Epidermal melanocyte (primary cell): ENCODE measurements around the gene TANC1.

Source experiments
- DNase-seq: peaks from one replicate; pipeline ENCODE4 v3.0.0; 2011; ENCODE audit warnings: low spot score; ENCODE audit not compliant: insufficient read length

The TANC1 gene

GRCh38 chr2:159155320-159155719 is 186.9 kb downstream of the TANC1 start:
- no peak for DNase-seq

GRCh38 chr2:159155791-159156190 is 187.4 kb downstream of the TANC1 start:
- no peak for DNase-seq

DNA sequence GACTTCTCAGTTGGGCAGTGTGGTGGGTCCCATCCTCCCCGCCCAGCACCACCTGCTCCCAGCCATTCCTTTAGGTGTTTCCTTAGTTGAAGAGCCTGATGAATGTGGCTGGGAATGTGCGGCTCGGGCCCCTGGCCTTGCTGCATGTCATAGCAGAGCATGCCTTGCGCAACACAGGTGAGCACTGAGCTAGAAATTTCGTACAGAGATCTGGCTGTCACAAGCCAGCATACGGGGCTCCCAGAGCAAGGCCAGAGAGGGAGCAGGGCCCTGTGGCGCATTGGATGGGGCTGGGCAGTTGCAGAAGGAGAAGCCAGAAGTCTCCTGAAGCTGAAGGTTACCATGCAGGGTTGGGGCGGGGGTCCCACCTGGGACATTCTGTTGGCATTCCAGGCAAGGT is 188.4 kb downstream of the TANC1 start:
- no peak for DNase-seq

GRCh38 chr2:159157361-159158209 is 189.1 kb downstream of the TANC1 start:
- DNase-seq: no peak

- DNase-seq: no peak
These were observed 192.0 kb downstream of the TANC1 start for GRCh38 chr2:159160412-159160811.

DNA sequence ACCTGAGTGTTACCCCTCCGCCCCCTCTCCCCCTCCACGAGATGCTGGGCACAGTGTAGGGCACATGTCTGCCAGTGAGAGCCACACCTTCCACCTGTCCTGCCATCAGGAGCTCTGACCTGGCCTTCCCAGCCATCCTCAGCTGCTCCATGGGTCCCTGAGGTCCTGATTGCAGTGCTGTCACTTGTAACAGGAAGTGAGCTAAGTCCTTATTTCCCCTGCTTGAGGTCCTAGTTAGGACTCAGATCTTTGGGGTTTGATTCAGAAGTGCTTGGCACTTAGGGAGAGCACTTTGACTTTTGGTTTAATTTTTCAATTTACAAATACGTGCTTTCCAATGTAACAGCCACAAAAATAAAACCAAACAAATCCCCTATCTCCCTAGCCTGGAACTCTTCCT is 192.5 kb downstream of the TANC1 start:
- DNase-seq: no peak

DNA sequence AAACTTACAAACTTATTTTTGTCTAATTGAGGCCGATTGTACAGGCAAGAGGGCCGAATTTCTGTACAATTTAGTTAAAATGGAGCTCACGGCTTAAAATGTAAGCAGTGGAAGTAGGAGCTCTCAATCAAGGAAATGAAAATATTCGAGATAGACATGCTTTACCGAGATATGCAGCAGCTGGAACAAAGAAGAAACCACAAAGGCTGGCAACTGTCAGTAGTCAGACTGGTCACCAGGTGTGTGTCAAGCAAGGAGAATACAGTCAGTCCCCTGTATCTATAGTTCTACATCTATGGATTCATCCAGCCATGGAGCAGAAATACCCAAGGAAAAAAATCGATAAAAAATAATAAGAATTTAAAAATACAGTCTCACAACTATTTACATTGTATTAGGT is 195.5 kb downstream of the TANC1 start:
- DNase-seq: no peak

DNA sequence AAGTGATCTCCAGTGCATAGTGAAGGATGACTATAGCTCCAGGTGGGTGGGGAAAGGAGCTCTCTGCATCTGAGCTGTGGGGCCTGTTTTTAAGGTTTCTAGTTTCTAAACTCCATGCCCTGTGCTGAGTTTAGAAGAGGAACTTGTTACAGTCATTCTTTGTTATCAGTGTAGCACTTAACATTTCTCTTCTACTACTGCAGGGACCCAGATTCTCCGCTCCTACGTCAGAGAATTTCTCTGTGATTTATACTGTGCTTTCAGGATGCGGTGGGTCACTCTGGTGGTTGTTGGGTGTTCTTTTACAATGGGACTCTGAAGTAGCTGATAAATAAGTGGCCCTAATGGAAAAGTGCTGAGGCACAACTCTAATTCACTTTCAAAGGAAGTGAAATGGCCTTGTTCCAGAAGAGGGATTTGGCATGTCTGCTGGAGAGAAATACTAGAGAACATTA is 196.0 kb downstream of the TANC1 start:
- DNase-seq: no peak

- no peak for DNase-seq
These were observed 196.6 kb downstream of the TANC1 start for GRCh38 chr2:159165048-159165447.

GRCh38 chr2:159168707-159169106 is 200.3 kb downstream of the TANC1 start:
- DNase-seq: no peak

- DNase-seq: no peak
These were observed 200.7 kb downstream of the TANC1 start for GRCh38 chr2:159169187-159169586.

DNA sequence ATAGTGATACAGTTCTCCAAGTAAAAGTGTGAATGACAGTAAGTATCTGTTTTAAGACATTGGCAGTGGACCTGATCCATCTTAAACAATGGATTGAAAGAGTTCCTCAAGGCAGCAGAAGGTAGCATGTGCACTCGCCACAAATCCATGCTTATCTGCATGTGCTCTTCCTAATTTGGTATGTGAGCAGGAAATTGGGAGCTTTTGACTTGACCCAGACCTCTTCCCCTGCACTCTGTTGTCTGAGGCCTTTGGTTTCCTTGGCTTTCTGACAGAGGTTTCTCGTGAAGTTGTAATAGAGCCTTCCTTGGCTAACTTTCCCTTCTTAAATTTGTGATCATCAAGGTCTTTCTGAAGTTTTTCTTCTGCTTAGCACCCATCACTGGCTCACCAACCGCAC is 204.0 kb downstream of the TANC1 start:
- DNase-seq: no peak

DNA sequence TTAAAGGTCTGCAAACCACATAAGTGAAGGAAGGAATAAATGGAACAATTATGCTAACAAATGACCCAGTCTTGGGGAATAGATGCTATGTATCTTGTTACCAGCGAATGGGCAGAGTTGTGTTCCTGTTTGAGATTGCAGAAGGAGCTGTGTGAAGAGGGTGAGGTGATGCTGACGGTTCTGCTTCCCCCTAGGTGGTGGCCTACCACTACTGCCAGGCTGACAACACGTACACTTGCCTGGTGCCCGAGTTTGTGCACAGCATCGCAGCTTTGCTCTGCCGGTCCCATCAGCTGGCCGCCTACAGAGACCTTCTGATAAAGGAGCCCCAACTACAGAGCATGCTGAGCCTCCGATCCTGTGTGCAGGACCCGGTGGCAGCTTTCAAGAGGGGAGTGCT is 206.3 kb downstream of the TANC1 start:
- DNase-seq: no peak

GRCh38 chr2:159175182-159175581 is 206.7 kb downstream of the TANC1 start:
- DNase-seq: no peak

DNA sequence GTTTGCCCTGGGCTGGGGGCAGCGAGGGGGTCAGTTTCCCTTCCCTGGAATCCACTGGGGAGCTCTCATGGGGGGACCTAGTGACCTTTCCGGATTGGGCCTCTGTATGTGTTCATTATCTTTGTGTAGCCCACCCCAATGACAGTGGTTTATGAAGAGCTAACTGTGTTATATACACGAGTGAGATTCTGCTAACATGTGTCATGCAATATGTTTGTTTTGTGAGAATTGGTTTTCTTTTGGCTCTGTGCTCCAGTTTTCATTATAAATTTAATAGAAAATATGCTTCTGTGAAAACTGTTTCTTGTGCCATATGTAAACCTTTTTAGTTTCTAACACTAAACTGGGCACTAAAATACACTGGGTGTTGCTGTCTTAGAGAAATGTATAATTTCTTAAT is 207.5 kb downstream of the TANC1 start:
- no peak for DNase-seq

- DNase-seq: no peak
These were observed 208.1 kb downstream of the TANC1 start for GRCh38 chr2:159176555-159176954.

DNA sequence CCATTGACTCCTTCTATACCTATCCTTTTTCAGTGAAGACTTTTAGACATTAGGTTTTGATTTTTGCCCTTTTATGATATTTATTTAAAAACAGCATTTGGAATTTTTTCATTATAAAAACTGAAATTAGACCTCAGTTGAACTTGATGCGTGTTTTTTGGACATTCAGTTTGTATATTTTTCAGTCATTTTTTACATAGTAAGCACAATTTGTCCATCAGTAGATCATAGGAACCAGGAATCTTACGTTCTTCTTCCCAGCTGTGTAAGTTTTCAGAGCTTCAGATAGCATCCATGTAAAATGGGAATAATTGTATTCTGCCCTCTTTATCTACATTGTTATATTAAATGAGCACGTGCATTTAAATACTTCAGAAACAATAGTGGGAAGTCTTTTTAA is 208.9 kb downstream of the TANC1 start:
- DNase-seq: no peak

- DNase-seq: peak; percentile 77
These were observed 209.5 kb downstream of the TANC1 start for GRCh38 chr2:159177957-159178356.

GRCh38 chr2:159179096-159179495 is 210.7 kb downstream of the TANC1 start:
- DNase-seq: no peak

GRCh38 chr2:159179696-159180095 is 211.3 kb downstream of the TANC1 start:
- DNase-seq: no peak

DNA sequence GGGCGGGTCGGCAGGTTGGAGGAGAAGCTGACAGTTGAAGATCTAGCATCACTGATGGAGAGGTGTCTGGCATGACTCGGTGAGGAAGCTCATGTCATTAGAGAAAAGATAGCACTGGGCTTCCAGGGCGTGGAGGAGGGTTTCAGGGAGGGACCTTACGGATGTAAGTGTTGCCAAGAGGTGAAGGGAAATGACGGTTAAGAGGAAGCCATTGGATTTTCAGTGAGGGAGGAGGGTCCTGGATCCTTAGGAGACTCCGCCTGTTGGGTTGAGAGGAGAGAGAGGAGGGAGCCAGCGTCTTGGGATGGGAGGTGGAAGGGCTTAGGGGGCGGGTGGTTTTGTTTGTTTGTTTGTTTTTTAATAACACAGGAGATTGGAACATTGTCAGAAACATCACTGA is 214.9 kb downstream of the TANC1 start:
- no peak for DNase-seq

DNA sequence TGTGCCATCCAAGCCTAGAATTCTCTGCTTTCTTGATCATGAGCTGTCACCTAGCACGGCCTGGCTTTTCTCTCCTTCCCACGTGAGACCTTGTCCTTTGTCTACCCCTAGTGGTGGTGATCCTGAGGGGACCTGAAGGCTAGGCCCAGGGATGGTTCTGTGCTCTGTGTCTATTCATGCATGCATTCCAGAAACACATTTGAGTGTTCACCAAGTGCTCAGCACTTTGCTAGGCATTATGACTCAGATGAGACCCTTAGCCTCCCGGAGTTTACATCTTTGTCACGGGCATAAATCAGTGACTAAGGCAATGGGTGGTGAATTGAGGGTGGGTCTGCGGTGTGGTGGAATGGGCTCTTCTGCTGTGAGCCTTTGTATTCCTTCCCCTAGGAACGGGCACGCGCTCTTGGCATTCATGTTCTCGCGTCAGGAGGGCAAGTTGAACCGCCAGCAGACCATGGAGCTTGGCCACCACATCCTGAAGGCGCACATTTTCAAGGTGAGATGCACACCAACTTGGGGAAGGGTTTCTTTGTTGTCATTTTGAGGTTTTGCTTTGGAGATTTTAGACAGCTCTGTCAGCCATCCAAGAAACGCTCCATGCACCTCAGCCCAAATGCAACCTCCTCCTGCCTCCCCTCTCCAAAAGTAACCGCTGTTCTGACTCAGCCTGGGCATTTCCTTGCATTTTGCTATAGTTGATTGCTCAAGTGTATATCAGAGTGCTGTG is 217.1 kb downstream of the TANC1 start:
- DNase-seq: no peak

- DNase-seq: no peak
These were observed 218.0 kb downstream of the TANC1 start for GRCh38 chr2:159186462-159186861.
